GM18951 (cell line): ENCODE results near the gene HSPA5.
"Not testable (repeated sequence)": the region's sequence is repeated elsewhere in the genome, so short reads cannot be mapped to it uniquely, and the experiment has no call there.

ENCODE experiments used
- POLR2A ChIP-seq: IDR thresholded peaks from 4 replicates; pipeline ENCODE4 v1.6.1; 2011; ENCODE audit warnings: mild to moderate bottlenecking; ENCODE audit not compliant: insufficient read length, insufficient read depth; ENCODE audit errors: extremely low read depth
- in situ Hi-C: fragments of 300-500 bp; cut with MboI; formaldehyde crosslinking; loops from one replicate; pipeline ENCODE4 v1.12.0; 2022; ENCODE audit warnings: low sequenced_read_pairs, mixed read lengths, inconsistent platforms; ENCODE audit not compliant: unreplicated experiment

HSPA5 gene

GRCh38 chr9:125241000-125241862 is at the start of gene HSPA5:
Gene HSPA5 (minus strand): TSS chr9:125241343. CDS start chr9:125241126, 217 bp downstream.
- TF ChIP-seq POLR2A, result peak; percentile 99
- in situ Hi-C loops, result no loop called here

GRCh38 chr9:125286935-125287433 is 45.8 kb upstream of the HSPA5 start:
- in situ Hi-C loops, result not testable (repeated sequence)

- in situ Hi-C loops, result no loop called here
- no peak for TF ChIP-seq POLR2A
Measured at GRCh38 chr9:125284855-125285254, 43.7 kb upstream of the HSPA5 start.

- in situ Hi-C loops, result no loop called here
Measured at GRCh38 chr9:125280945-125281344, 39.8 kb upstream of the HSPA5 start.

GRCh38 chr9:125277411-125277810 is 36.3 kb upstream of the HSPA5 start:
- in situ Hi-C loops, result no loop called here
- TF ChIP-seq POLR2A, result no peak

More at GRCh38 chr9:125280945-125281344, 39.8 kb upstream of the HSPA5 start:
- no peak for TF ChIP-seq POLR2A

GRCh38 chr9:125276771-125277170 is 35.6 kb upstream of the HSPA5 start:
- TF ChIP-seq POLR2A, result no peak
- in situ Hi-C loops, result no loop called here

GRCh38 chr9:125272697-125273096 is 31.6 kb upstream of the HSPA5 start:
- no peak for TF ChIP-seq POLR2A
- in situ Hi-C loops, result no loop called here

GRCh38 chr9:125271081-125271480 is 29.9 kb upstream of the HSPA5 start:
- no peak for TF ChIP-seq POLR2A
- in situ Hi-C loops, result no loop called here

GRCh38 chr9:125269014-125269397 is 27.9 kb upstream of the HSPA5 start:
- in situ Hi-C loops, result no loop called here
- no peak for TF ChIP-seq POLR2A

- TF ChIP-seq POLR2A, result no peak
- in situ Hi-C loops, result no loop called here
Measured at GRCh38 chr9:125268394-125269013, 27.4 kb upstream of the HSPA5 start.

- in situ Hi-C loops, result not testable (repeated sequence)
Measured at GRCh38 chr9:125264068-125264467, 22.9 kb upstream of the HSPA5 start.

GRCh38 chr9:125262294-125262991 is 21.3 kb upstream of the HSPA5 start:
- in situ Hi-C loops, result no loop called here
- no peak for TF ChIP-seq POLR2A

GRCh38 chr9:125261501-125262293 is 20.6 kb upstream of the HSPA5 start, which contains the start of gene GAPVD1:
Gene GAPVD1 (plus strand): TSS chr9:125261826. CDS start chr9:125298922, 37,096 bp downstream.
- peak; percentile 81 for TF ChIP-seq POLR2A
- in situ Hi-C loops, result no loop called here
